GM21619 (cell line): ENCODE measurements around the gene IRS1.
A peak's percentile ranks its signal among the peaks of the same experiment; 100 is the strongest.

ENCODE experiments used
- ATAC-seq: cut with Tn5 transposase; IDR thresholded peaks from one replicate; pipeline ENCODE4 v1.9.1; 2021; ENCODE audit not compliant: unreplicated experiment

IRS1 gene

GRCh38 chr2:226791056-226791486 lies 8.5 kb downstream of the IRS1 start:
- peak; percentile 58 for ATAC-seq

- ATAC-seq, result no peak
Observed at GRCh38 chr2:226790431-226790830, 9.2 kb downstream of the IRS1 start.

DNA sequence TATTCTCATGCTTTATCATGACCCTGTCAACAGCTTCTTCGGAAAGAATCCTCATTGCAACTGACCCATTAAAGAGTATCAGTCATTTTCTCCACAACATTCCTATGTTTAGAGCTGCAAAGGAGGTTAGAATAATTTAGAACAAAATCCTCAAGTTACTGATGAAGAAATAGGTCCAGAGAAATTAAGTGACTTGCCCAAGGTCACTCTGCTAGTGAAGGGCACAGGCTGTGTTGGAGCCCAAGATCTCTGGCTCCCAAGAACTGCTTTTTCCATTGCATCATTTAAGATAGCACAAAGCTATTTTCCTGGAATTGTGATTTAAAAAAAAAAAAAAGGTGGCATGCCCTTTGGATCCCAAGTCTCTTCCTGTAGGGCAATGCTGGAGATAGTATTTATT lies 9.6 kb downstream of the IRS1 start:
- ATAC-seq, result no peak

DNA sequence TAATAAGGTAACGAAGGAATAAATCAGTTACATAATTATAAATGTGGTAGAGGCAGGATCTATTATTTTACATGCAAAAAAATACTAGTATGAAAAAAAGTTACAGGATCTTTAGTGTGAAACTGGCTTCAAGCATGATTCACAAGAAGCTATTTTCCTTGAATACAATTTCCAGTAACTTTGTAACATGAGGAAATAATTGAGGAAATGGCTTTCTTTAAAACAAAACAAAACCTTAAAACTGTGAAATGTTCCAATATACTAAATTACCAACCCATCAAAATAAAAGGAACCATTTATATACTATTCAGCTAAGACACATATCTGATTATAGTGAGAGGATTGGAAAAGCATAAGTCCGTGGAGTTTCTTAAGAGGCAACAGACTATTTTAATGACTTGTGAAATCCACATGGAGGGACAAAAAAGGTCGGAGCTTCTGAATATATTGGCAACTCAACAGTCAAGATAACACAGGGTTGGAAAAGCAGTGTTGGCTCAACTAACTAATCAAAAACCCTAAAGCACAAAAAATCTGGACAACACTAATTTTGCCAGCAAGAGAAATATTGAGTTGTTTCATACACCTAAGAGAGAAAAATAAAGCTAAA lies 10.6 kb downstream of the IRS1 start:
- ATAC-seq, result no peak

DNA sequence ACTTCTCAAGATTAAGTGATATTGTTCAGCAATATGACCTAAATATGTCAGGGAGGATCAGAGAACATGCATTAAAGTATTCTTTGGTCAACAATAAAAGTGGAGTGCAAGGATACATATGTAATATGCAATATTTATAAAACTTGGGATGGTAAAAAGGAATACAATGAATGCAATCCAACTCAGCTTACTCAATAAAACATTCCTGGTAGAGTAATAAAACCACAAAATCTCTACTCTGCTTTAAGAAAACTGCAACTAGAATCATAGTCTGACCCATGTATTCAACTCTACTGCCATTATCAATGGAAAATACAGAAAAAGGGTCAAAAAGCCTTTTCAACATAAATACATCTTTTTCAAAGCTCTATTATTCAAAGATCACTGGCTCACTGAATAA lies 11.6 kb downstream of the IRS1 start:
- ATAC-seq, result no peak

DNA sequence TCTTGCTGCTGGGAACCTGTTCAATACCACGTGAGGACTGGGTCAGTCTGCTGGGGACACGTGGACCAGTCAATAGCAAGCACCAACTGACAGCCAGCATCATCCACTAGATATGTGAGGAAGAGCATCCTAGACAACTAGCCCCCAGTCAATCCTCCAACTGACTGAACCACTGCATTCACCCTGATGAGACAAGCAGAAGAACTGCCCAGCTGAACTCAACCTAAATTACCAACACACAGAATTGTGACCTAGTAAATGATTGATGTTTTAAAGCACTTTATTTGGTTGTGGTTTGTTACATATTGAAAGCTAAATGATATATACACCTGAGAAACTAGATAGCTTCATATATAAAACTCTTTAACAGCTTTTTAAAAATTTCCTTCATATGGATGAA lies 15.7 kb downstream of the IRS1 start:
- no peak for ATAC-seq

DNA sequence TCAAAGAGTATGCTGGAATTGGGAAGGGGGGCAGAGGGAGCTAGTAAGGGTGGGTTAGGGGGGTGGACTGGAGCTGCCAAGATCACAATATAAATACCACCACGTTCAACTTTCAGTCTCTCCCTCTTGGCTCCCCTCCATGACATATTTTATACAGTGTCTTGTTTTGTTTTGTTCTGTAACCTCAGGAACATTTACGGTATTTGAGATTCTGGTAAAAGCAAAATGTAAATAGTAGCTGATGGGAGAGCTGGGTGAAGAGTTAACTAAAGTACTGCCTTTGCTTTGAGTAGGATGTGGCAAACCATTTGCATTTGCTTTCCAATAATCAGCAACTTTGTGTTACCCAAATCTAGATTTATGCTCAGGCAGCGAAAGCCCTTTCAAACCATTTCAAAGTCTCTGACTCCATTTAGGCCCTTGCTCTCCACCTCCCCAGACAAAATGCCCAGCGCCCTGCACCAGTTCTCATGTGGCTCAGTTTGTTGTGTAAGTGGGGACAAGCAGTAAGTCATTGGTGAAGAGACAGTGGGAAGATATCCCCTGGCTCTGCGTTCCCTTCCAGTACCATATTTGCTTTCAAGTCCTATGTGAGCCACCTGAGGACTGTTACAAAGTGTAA lies 17.4 kb downstream of the IRS1 start:
- ATAC-seq, result no peak

DNA sequence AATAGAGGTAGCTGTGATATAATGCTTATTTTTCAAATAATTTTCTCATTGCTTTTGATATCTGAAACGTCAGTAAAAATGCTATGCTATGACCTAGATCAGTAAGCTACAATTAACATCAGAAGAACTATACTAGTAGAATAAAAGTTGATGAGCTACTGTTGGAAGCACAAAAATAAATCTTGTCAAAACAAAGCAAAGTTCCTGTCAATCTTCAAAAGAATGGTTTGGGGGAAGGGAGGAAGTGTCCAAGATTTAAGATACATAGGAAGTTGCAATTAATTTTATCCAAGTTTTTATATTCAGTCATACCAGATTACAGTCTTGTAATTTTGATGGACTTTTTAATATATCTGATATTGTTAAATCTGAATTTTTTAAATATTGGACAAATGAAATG lies 19.2 kb downstream of the IRS1 start:
- ATAC-seq, result no peak

- no peak for ATAC-seq
Observed at GRCh38 chr2:226777611-226778010, 22.0 kb downstream of the IRS1 start.

GRCh38 chr2:226776104-226776503 lies 23.5 kb downstream of the IRS1 start:
- ATAC-seq, result no peak

- ATAC-seq, result no peak
Observed at GRCh38 chr2:226775032-226775509, 24.5 kb downstream of the IRS1 start.

GRCh38 chr2:226773291-226773690 lies 26.3 kb downstream of the IRS1 start:
- ATAC-seq, result peak; percentile 19

DNA sequence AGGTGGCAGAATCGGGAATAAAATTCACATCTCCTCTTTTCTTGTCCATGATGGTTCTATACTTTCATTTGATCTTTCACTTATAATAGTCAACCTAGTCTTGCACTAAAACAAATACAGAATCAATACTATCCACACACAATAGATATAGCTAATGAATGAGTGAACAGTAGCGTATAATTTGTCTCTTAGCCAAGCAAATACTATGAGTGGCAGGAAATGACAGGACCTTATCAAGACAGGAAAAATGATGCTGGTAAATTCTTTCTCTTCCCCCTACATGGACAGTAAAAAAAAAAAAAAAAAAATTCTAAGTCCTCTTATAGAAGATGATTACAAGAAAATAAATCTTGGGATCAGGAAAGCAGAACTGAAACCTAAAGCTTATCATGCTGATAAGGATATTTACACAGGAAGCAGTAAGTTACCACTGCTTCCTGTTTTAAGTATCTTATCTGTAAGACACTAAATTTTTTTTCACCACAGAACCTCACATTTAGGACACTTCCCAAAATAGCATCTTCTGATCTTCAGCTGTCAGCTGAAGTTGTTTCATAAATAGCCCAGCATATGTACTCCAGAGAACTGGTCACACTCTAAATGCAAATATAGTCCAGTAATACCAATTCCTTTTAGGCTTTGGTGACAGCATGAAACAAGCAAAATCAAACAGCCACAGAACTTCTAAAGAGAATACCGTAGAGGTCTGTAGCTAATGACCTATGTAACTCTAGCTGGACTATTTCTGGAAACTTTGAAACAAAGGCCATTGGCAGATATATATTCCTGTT lies 27.0 kb downstream of the IRS1 start:
- peak; percentile 97 for ATAC-seq

DNA sequence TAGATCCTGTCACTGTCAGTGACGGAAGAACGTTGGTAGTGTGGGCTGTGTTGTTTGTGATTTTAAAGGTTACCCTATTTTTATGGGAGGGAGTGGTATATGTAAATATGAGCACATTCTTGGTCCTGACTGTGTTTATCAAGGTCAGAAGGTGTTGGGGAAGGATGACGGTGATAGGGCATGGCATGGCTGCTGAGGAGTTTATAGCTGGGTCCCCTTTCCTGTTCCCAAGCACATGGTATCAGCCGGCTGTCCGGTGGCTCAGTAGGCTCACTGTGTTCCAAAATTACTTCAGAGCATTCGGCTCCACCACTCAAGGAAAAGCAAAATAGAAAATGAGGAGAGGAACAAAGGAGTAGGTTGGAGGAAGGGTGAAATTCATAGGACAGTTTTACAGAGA lies 28.6 kb downstream of the IRS1 start:
- ATAC-seq, result no peak

- no peak for ATAC-seq
Observed at GRCh38 chr2:226767056-226767813, 32.4 kb downstream of the IRS1 start.

- no peak for ATAC-seq
Observed at GRCh38 chr2:226766352-226767055, 33.1 kb downstream of the IRS1 start.

GRCh38 chr2:226763320-226763719 lies 36.3 kb downstream of the IRS1 start:
- ATAC-seq, result no peak

- ATAC-seq, result no peak
Observed at GRCh38 chr2:226761195-226761583, 38.4 kb downstream of the IRS1 start.

- no peak for ATAC-seq
Observed at GRCh38 chr2:226760412-226761194, 39.0 kb downstream of the IRS1 start.

- no peak for ATAC-seq
Observed at GRCh38 chr2:226759768-226760167, 39.9 kb downstream of the IRS1 start.
